Body of pancreas (tissue), 4 donors: ENCODE data around the gene FRMPD4.

Experiments used
- CTCF ChIP-seq, 7 experiments: fragments of 450-650 bp in 4 of 7; fragments of 200-600 bp in 3 of 7; sonication (generic) in 3 of 7; IDR thresholded peaks; one replicate each; pipeline ENCODE4 v1.5.1; 2016 to 2019; ENCODE audit warnings: antibody characterized with exemption in 7 of 7
- POLR2A ChIP-seq, 3 donors: fragments of 450-650 bp; IDR thresholded peaks; one replicate each; pipeline ENCODE4 v1.6.1; 2016; ENCODE audit warnings: antibody characterized with exemption in 3 of 3, mild to moderate bottlenecking in 2 of 3

GRCh38 chrX:12142661-12143060, 4.4 kb downstream of the FRMPD4 start:
- TF ChIP-seq POLR2A (IDR thresholded peaks at IDR 0.05), result no peak
- TF ChIP-seq CTCF (IDR thresholded peaks at IDR 0.05), result no peak
